Heart left ventricle (tissue), 16 donors: ENCODE measurements around the gene FASTK. TPM values are rescaled to one million over a fixed set of nuclear protein-coding genes. Genes with fewer than 3 reads are reported as not detected.
A peak's percentile ranks its signal among the peaks of the same experiment; 100 is the strongest.

ENCODE experiments used
- ATAC-seq, 4 donors: fragments of 200-7000 bp; cut with Tn5 transposase; one replicate each; pipeline ENCODE4 v1.9.1; 2020 to 2022; ENCODE audit warnings: moderate library complexity in 4 of 4, mild to moderate bottlenecking in 3 of 4, moderate number of reproducible peaks in 1 of 4
- DNase-seq, 5 donors: peaks; one replicate each; pipeline ENCODE4 v3.0.0-alpha.2; 2020
- H3K27ac ChIP-seq, 12 donors: fragments of 200-600 bp; sonication (generic) in 4 of 12; one replicate each; pipeline versions ENCODE4 v1.5.0 to v1.8.0; 2016 to 2022; ENCODE audit warnings: mild to moderate bottlenecking in 2 of 12
- H3K27me3 ChIP-seq, 9 donors: fragments of 200-600 bp; sonication (generic) in 2 of 9; one replicate each; pipeline versions ENCODE4 v1.5.1 to v1.8.0; 2016 to 2022; ENCODE audit warnings: mild to moderate bottlenecking in 3 of 9
- H3K36me3 ChIP-seq, 9 donors: fragments of 200-600 bp; sonication (generic) in 2 of 9; one replicate each; pipeline versions ENCODE4 v1.5.0 to v1.8.0; 2018 to 2022; ENCODE audit warnings: mild to moderate bottlenecking in 2 of 9
- H3K4me1 ChIP-seq, 12 donors: fragments of 200-600 bp; sonication (generic) in 4 of 12; one replicate each; pipeline versions ENCODE4 v1.5.0 to v1.8.0; 2016 to 2022; ENCODE audit warnings: mild to moderate bottlenecking in 3 of 12
- H3K4me3 ChIP-seq, 12 donors: fragments of 200-600 bp; sonication (generic) in 4 of 12; one replicate each; pipeline versions ENCODE4 v1.5.0 to v1.8.0; 2017 to 2022; ENCODE audit warnings: mild to moderate bottlenecking in 9 of 12, moderate library complexity in 4 of 12
- H3K9me3 ChIP-seq, 12 donors: fragments of 200-600 bp; sonication (generic) in 4 of 12; one replicate each; pipeline versions ENCODE4 v1.5.0 to v1.8.0; 2016 to 2022; ENCODE audit warnings: mild to moderate bottlenecking in 1 of 12
- CTCF ChIP-seq, 12 donors: fragments of 200-600 bp; sonication (generic) in 4 of 12; IDR thresholded peaks; one replicate each; pipeline versions ENCODE4 v1.5.0 to v1.8.0; 2018 to 2022; ENCODE audit warnings: antibody characterized with exemption in 12 of 12, mild to moderate bottlenecking in 5 of 12
- POLR2A ChIP-seq, 2 donors: fragments of 450-650 bp; IDR thresholded peaks; one replicate each; pipeline ENCODE4 v1.6.1; 2017; ENCODE audit warnings: antibody characterized with exemption in 2 of 2, mild to moderate bottlenecking in 2 of 2, moderate library complexity in 2 of 2
- WGBS, 4 donors: extraction: QIAGEN DNeasy Blood & Tissue Kit in 2 of 4; methylation state at CpG; one replicate each; pipeline versions ENCODE4 v1.1.5 to v1.1.7; 2013 to 2018; 5-methylcytosine and 5-hydroxymethylcytosine counted together
- intact Hi-C, 10 donors: fragments of 100-400 bp; cut with DNase I; formaldehyde crosslinking; loops; one replicate each; pipeline versions ENCODE4 v1.11.1 to v1.14.2; 2022
- polyA plus RNA-seq, 2 donors: library from polyadenylated mRNA; stranded (reverse); fragments of 200-250 nt; gene quantifications; one replicate each; pipeline ENCODE4 v1.2.3, GENCODE V29; 2013
- total RNA-seq, 9 donors: library from RNA; depleted of rRNA in 2 of 9; stranded (reverse); fragments of >200 nt in 2 of 9; fragmentation: NEBNext Ultra II Directional in 3 of 9; extraction: Animal tissue kit (Norgen Biotek cat#: 25700) in 3 of 9; gene quantifications; one replicate each; pipeline versions ENCODE4 v1.1.0 to v1.2.4, GENCODE V29; 2016 to 2023
- donor health status: ischemic (EF 13 %, LVEDD 7.1; RV severe dilation, severe dysfunction).
- donor health status: healthy with polysubstance abuse.
- donor health status: DM: no; HTN: yes; CAD: no.
- donor health status: DM: no; HTN: no; CAD: no.
- donor health status: ischemic (EF 25% LVEDD 6.9; RV normal size, moderate dysfunction).
- donor health status: ischemic (EF 25% LVEDD 5.7; RV mildly dilated, moderate dysfunction).
- donor health status: healthy.
- donor health status: DM: yes; HTN: yes; CAD: no.
- donor health status: ischemic (EF 35%, LVEDD 5.7; RV mildly dilated, moderate dysfunction).
- donor health status: nonischemic (EF 11% LVEDD 7.7; RV severe dilation, severe dysfunction).
- donor health status: DM: yes; HTN: yes; CAD: no.
- donor health status: PGD.
- donor health status: ischemic (EF 29% LVEDD 5.4; RV normal size, mild dysfunction).
- donor health status: nonischemic (EF 23%, LVEDD 6.1; RV moderate dilation, normal function).

FASTK gene
- total and polyA plus RNA-seq, 11 donors, result 59.9 to 168 (median 77.7) TPM

GRCh38 chr7:151101621-151102396 lies 21.2 kb upstream of the FASTK start:
- intact Hi-C loops, result no loop called here
- Histone ChIP-seq H3K27ac (no peak overlapping the region), H3K9me3 (no peaks in the 10 kb centered on the region), H3K27me3 (no peaks in the 10 kb centered on the region), H3K36me3 (peaks cover 0 to 12% (median 0%) of the 10 kb centered on the region in 9 donors), H3K4me1 (peaks cover 0 to 38% (median 15%) of the 10 kb centered on the region in 12 donors), H3K4me3 (no peak overlapping the region)
- ATAC-seq (peak in 2 of 4 donors; percentile 7 to 15), DNase-seq (no peak)
- TF ChIP-seq POLR2A (IDR thresholded peaks at IDR 0.05) (no peak), CTCF (IDR thresholded peaks at IDR 0.05) (no peak)
- 79 to 85% (median 81%) methylated on average over 23 to 24 of the region's 24 CpGs for WGBS, 4 donors

GRCh38 chr7:151100921-151101320 lies 20.3 kb upstream of the FASTK start:
- H3K27me3 ChIP-seq, result no peaks in the 10 kb centered on the region
- WGBS, 4 donors, result 75 to 89% (median 85%) methylated on average over 7 to 10 of the region's 10 CpGs
- H3K9me3 ChIP-seq, result no peaks in the 10 kb centered on the region
- H3K36me3 ChIP-seq, result peaks cover 0 to 12% (median 0%) of the 10 kb centered on the region in 9 donors
- ATAC-seq (peak in 1 of 4 donors; percentile 7), DNase-seq (no peak)
- peaks cover 0 to 38% (median 14%) of the 10 kb centered on the region in 12 donors for H3K4me1 ChIP-seq
- intact Hi-C loops, result no loop called here
- no peak overlapping the region for H3K4me3 ChIP-seq
- no peak overlapping the region for H3K27ac ChIP-seq
- TF ChIP-seq CTCF (IDR thresholded peaks at IDR 0.05) (no peak), POLR2A (IDR thresholded peaks at IDR 0.05) (no peak)

GRCh38 chr7:151099486-151100211 lies 19.0 kb upstream of the FASTK start:
- Histone ChIP-seq H3K4me3 (peak overlapping the region in 2 of 12 donors; percentile 11 to 20), H3K9me3 (no peaks in the 10 kb centered on the region), H3K27ac (no peak overlapping the region), H3K36me3 (peaks cover 0 to 12% (median 0%) of the 10 kb centered on the region in 9 donors), H3K4me1 (peaks cover 0 to 32% (median 20%) of the 10 kb centered on the region in 12 donors), H3K27me3 (no peaks in the 10 kb centered on the region)
- intact Hi-C loops, result loop anchor here in 1 of 10 donors (10.0 kb wide), 1 partner anchor 75 kb away; the partner anchor contains the start of genes ABCB8 and ATG9B
- peak in 2 of 5 donors; percentile 37 to 52 for DNase-seq
- ATAC-seq, result peak; percentile 51 to 76 (median 57)
- WGBS, 4 donors, result 51 to 68% (median 65%) methylated on average over 17 to 20 of the region's 20 CpGs
- no peak for TF ChIP-seq POLR2A (IDR thresholded peaks at IDR 0.05)
- no peak for TF ChIP-seq CTCF (IDR thresholded peaks at IDR 0.05)
